SK-N-MC (cell line): ENCODE results near the gene TPSG1.

Experiments
- EZH2 ChIP-seq: fragments of 200-600 bp; sonication (generic); IDR thresholded peaks from one replicate; pipeline ENCODE4 v1.6.1; 2017; ENCODE audit warnings: antibody characterized with exemption
- POLR2AphosphoS5 ChIP-seq: IDR thresholded peaks from 2 replicates; pipeline ENCODE4 v1.6.1; 2012; ENCODE audit warnings: mild to moderate bottlenecking, low read depth, low read length, borderline replicate concordance

DNA sequence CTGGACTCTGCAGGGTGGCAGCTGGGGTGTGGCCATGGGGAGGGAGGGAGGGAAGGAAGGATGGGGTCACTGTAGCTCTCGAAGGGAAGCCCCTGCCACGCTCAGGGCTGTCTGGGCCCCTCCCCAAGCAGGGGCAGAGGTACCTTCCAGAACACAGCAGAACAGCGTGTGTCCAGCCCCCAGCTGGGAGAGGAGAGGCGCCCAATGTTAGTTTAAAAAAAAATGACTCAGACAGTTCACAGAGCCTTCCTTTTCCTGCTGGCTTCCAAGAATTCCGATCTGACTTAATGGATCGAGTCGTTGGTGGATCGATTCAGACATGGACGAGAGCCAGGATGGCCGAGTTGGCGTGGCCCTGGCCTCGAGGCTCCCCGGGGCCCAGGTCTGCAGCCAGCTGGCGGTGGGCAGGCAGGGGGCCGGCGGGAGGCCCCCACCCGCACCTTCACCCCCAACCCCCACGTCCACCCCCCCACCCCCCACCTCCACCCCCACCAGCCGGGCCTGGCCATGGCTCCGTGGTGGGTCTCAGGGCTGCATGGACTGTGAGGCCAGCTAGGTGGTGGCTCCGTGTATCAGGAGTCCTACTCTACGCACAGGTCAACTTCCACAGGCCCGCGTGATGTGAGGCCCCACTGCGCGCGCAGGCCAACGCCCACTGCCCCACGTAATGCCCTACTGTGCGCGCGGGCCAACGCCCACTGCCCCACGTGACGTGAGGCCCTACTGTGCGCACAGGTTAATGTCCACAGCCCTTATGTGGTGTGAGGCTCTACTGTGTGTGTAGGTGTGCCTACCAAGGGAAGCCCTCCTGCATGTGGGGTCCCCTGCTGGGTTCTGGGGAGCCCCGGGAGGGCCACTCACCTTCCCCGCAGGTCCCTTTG is 50.4 kb downstream of the TPSG1 start:
- TF ChIP-seq POLR2AphosphoS5 (no peak), EZH2 (no peak)
